ENCODE measurements around the gene HPSE2.
"Not testable (repeated sequence)": the region's sequence is repeated elsewhere in the genome, so short reads cannot be mapped to it uniquely, and the experiment has no call there.

HPSE2 gene

GRCh38 chr10:98572594-98572993 is 663.1 kb downstream of the HPSE2 start:
- no peak for DNase-seq (ENCODE audit: low read depth in 1 of 2, low spot score in 1 of 2)

DNA sequence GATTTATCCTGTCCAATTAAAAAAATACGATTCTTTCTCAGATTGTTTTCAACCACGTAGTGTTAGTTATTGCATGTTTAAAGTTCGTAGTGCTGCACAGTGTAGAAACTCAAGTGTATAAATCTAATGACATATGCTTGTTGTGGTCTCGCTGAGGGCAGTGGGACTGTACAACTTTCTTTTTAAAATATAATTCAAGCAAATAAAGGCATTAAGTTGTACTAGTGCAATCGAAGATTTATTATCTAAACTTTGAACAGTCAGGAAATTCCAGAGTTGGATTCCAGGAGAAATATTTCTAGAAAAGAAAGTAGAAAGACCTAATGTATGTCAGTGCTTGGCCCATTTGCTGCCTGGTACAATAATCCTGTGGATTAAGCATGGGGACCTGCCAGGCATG is 664.8 kb downstream of the HPSE2 start:
- DNase-seq (ENCODE audit: low read depth in 1 of 2, low spot score in 1 of 2) = no peak

DNA sequence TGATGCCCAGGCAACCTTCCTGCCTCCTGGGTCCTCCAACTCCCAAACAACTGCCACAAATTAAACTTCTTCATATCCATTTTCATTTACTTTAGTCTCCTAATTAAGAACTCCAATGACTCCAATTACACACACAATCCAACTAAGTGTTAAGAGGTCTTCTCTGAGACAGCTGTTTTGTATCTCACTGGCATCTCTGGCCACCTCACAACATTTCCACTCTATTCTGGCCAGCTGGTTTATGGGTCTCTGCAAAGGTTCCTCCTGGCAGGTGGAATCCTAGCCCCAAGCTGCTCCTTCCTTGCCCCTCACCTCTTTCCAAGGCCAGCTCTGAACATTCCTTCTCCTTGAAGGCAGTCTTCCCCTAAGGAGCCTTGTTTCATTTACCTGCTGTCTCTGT is 665.8 kb downstream of the HPSE2 start:
- DNase-seq (ENCODE audit: low read depth in 1 of 2, low spot score in 1 of 2) = no peak

DNA sequence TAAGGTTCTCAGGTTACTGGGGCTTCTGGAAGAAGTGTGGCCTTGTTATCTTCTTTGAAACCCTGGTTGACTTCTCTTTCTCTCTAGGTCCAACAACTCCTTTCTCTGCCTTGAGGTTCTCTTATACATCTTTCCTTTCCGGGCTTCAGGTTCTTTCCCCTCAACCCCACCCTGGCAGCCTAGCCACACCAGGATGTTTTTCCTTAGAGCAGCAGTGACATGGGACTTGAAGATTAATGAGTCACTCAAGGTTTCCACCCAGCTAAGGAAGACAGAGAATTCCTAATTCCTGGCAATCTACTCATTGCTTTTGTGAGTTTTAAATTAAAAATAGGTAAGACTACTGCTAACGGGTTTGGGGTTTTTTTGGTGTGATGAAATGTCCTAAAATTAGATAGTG is 667.1 kb downstream of the HPSE2 start:
- no peak for DNase-seq (ENCODE audit: low read depth in 1 of 2, low spot score in 1 of 2)

- DNase-seq (ENCODE audit: low read depth in 1 of 2, low spot score in 1 of 2) = no peak
Observed at GRCh38 chr10:98567391-98568133, 668.1 kb downstream of the HPSE2 start.

GRCh38 chr10:98563811-98564210 is 671.8 kb downstream of the HPSE2 start:
- no peak for DNase-seq (ENCODE audit: low read depth in 1 of 2, low spot score in 1 of 2)

DNA sequence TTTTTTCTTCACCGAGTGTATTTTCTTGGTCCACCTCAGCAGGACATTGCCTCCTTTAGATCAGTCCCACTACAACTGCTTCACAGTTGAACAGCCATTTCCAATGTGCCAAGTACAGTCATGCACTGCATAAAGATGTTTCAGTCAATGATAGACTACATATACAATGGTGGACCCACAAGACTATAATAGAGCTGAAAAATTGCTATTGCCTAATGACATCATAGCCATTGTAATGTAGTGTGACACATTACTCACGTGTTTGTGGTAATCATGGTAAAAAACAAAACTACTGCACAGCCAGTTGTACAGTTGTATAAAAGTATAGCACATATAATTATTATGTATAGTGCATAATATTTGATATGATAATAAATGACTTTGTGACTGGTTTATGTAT is 675.1 kb downstream of the HPSE2 start:
- DNase-seq (ENCODE audit: low read depth in 1 of 2, low spot score in 1 of 2) = no peak

DNA sequence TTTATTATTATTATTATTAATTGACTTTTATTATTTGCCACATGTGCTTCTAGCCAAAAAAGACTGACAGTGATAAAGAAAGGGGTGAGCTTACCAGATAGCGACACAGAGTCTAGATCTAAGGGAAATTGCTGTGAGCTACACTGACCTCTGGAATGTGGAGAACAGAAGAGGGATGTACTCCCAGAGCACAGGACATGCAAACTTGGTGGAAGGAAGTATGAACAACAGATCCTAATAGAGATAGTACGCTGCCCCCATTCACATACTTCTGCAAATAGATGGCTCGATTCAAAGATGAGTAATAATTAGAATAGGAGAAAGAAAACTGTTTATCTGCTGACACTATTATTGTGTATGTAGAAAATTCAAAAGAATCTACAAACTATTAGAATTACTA is 679.6 kb downstream of the HPSE2 start:
- no peak for DNase-seq (ENCODE audit: low read depth in 1 of 2, low spot score in 1 of 2)

DNA sequence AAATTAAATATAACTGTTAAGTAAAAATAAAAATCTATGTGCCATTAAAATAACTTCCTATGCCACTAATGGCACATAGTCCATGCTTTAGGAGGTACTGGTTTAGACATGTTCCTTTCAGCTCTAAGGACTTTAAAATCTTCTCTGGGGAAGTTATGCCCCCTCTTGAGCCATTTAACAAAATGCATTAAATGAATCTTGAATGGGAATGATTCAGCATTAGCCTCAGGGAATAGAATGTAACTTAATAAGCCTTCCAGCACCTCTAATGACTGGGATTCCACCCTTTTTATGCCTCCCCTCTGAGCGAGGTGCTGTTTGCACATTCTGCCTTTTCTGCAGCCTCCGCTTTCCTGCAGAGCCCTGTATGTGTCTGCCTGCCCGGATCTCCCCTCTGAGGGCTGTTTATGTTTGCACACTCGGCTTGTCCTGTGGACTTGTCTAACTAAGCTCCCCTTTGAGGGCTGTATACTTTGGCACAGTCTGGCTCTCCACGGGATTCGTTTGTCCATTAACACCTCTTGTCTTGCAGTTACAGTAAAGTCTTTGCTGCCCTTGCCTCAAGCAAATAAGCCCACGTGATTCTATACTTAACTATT is 680.5 kb downstream of the HPSE2 start:
- DNase-seq (ENCODE audit: low read depth in 1 of 2, low spot score in 1 of 2) = no peak

DNA sequence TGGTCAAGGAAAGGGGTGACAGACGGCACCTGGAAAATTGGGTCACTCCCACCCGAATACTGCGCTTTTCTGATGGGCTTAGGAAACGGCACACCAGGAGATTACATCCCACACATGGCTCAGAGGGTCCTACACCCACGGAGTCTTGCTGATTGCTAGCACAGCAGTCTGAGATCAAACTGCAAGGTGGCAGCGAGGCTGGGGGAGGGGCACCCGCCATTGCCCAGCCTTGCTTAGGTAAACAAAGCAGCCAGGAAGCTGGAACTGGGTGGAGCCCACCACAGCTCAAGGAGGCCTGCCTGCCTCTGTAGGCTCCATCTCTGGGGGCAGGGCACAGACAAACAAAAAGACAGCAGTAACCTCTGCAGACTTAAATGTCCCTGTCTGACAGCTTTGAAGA is 694.1 kb downstream of the HPSE2 start:
- DNase-seq (ENCODE audit: low read depth in 1 of 2, low spot score in 1 of 2) = not testable (repeated sequence)

GRCh38 chr10:98539578-98539977 is 696.1 kb downstream of the HPSE2 start:
- no peak for DNase-seq (ENCODE audit: low read depth in 1 of 2, low spot score in 1 of 2)

GRCh38 chr10:98538472-98538871 is 697.2 kb downstream of the HPSE2 start:
- no peak for DNase-seq (ENCODE audit: low read depth in 1 of 2, low spot score in 1 of 2)

DNA sequence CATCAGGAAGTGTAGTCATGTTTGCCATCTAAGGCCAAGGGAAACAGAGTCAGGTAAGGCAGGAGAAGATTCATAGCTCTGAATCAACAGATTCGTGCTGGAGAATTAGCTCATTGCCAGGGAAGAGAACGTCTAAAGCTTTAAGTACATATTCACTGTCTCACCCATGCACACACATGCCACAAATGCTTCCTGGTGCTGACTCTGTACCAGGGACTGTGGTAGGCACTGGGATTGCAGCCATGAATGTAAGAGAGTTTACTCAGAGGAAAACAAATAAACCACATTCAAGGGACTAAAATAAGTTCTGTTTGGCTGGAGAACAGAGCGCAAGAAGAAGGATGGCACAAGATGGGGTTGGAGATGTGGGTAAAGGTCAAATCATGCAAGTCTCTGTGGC is 699.1 kb downstream of the HPSE2 start:
- DNase-seq (ENCODE audit: low read depth in 1 of 2, low spot score in 1 of 2) = no peak

- no peak for DNase-seq (ENCODE audit: low read depth in 1 of 2, low spot score in 1 of 2)
Observed at GRCh38 chr10:98533746-98534445, 701.8 kb downstream of the HPSE2 start.

DNA sequence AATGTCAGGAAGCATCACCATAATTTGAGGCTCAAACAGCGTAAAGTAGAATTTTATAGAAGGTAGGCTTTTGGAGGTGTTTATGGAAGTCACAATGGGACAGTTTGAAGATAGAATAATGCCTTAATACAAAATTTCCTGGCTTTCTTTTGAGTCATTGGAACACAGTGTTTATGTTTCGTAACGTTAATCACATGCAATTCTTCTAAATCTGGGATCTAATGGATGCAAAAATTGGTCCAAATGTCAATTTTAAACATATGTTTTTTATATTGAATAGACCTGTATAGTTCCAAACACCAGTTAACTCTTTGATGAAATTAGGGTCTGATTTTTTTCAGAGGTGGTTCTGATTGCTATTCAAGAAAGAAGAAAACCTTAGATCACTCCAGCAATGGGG is 702.4 kb downstream of the HPSE2 start:
- DNase-seq (ENCODE audit: low read depth in 1 of 2, low spot score in 1 of 2) = no peak

- no peak for DNase-seq (ENCODE audit: low read depth in 1 of 2, low spot score in 1 of 2)
Observed at GRCh38 chr10:98528805-98529183, 706.9 kb downstream of the HPSE2 start.

DNA sequence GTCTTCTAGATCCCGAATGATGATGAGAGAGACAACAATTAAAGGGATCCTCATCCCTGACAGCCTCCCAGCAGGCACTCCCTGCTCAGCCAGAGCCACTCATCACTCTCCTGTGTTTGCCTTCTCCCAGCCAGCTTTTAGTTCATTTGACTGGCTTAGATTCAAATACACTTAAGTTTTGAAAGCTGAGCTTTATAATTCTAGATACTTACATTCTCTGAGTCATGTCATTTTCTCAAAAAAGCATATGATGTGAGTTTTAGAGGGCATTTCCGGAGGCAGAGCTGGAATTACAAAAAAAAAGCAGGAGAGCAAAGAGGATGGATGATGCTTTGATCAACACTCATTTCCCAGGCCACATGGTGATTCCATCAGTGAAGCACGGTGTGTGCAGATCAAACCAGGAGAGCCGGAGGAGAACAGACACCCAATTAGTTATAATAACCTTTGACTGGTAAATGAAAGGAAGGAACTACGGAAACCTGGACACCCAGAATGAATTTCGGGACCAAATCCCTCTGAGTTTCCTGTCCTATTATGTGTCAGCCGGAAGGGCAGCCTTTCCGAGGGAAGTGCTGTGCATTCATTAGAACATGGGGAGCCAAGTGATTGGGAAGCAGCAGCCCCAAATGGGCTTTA is 707.4 kb downstream of the HPSE2 start:
- DNase-seq (ENCODE audit: low read depth in 1 of 2, low spot score in 1 of 2) = no peak

DNA sequence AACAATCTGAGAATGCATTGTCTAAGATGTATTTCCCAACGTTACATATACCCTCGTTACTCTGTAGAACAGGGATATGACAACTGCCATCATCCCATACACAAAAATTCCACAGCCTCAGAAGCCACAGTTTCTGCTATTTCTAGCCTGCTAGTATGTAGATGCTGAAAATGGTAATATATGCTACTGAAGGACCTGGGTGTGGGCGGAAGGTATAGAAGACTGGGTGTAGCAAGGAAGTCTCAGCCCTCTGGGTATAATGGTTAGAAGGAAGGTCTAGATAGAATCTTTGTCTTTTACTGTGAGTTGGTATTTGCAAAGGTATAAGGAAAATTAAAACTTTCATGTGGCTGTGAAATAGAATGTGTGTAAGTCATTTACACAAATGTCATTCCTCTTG is 709.7 kb downstream of the HPSE2 start:
- no peak for DNase-seq (ENCODE audit: low read depth in 1 of 2, low spot score in 1 of 2)

DNA sequence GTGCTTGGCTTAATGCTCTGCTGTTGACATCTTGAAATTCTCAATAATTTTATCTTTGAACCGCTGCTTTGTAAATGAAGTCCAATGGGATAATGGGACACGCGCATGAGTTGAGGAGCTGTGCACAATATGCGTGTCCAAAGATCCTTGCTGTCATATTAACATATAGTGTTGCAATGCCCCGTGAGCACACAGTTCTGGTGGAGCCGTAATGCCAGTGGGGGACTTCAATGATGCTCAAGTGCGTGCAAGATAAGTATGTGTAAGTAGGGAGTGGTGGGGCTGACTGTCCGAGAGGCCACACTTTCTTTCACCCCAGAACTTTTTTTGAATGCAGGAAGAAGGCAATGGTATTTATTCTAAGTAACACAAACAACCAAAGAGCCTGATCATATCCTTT is 711.5 kb downstream of the HPSE2 start:
- DNase-seq (ENCODE audit: low read depth in 1 of 2, low spot score in 1 of 2) = no peak

- DNase-seq (ENCODE audit: low read depth in 1 of 2, low spot score in 1 of 2) = no peak
Observed at GRCh38 chr10:98519841-98520240, 715.8 kb downstream of the HPSE2 start.

DNA sequence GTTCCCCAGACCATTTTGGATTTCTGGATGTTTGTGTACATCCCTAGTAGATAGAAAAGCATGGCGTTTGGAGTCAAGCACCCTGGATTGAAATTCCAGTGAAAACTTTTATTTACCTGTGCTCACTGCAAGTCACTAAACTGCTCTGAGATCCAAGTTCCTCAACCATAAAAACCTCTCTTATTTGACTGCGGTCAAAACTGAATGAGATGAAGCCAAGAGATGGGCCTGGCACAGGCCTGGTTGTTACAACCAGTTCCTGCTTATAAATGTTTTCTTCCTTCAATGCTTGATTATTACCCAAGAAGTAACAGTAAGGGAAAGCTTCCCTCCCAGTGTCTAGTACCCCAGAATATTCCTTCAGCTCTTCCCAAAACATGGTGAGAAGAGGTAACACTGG is 718.0 kb downstream of the HPSE2 start:
- DNase-seq (ENCODE audit: low read depth in 1 of 2, low spot score in 1 of 2) = no peak

DNA sequence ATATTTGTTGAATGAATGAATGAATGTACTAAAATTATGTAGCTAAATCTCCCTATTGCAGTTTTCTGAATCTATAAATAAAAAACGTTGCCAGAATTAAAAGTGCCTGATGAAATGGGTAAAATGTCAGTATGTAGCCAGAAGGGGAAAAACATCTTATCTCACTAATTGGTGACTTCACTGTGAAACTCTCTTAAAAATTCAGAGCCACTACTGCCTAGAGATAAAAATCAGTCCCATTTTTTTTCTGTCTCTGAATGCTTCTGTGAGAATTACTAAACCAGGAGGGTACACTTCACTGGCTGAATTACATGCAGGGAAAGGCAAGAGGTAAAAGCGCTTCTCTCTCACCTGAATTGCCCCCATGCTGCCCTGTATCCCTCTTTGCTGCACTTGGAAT is 719.3 kb downstream of the HPSE2 start:
- no peak for DNase-seq (ENCODE audit: low read depth in 1 of 2, low spot score in 1 of 2)

Measured in activated CD4-positive, alpha-beta T cell treated with anti-CD3 and anti-CD28 coated beads, Interleukin-2, amount 50 U/mL, for 24 hours (primary cell).